Measurements from ENCODE around the gene PARP1.

PARP1 gene

GRCh38 chr1:226314055-226314454 is 93.8 kb downstream of the PARP1 start:
- DNase-seq (ENCODE audit: extremely low read depth in 1 of 2, low read depth in 1 of 2), result no peak

DNA sequence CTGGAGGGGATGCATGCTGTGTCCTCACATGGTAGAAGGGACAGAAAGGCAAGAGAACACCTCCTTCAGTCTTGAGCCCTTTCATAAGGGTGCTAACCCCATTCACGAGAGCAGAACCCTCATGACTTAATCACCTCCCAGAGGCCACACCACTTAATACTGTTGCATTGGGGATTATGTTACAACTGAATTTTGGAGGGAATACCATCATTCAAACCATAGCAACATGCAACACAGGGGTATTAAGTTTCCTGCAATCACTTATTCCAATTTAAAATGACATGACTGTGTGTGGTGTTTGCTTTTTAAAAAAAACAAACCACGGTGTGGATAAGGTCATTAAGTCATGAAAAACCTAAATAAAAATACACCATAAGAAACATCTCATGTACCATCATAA is 95.8 kb downstream of the PARP1 start:
- DNase-seq (ENCODE audit: extremely low read depth in 1 of 2, low read depth in 1 of 2), result no peak

- DNase-seq (ENCODE audit: extremely low read depth in 1 of 2, low read depth in 1 of 2), result no peak
Measured at GRCh38 chr1:226311376-226311775, 96.5 kb downstream of the PARP1 start.

Measured in activated CD8-positive, alpha-beta memory T cell treated with anti-CD3 and anti-CD28 coated beads for 1 hour (primary cell).